GM21526 (cell line): ENCODE results near the gene OR2B2.
A peak's percentile ranks its signal among the peaks of the same experiment; 100 is the strongest.
"Not testable (repeated sequence)": the region's sequence is repeated elsewhere in the genome, so short reads cannot be mapped to it uniquely, and the experiment has no call there.

Experiments
- ATAC-seq: cut with Tn5 transposase; IDR thresholded peaks from one replicate; pipeline ENCODE4 v1.9.1; 2021; ENCODE audit warnings: moderate library complexity; ENCODE audit not compliant: unreplicated experiment, low FRiP score

The OR2B2 gene

DNA sequence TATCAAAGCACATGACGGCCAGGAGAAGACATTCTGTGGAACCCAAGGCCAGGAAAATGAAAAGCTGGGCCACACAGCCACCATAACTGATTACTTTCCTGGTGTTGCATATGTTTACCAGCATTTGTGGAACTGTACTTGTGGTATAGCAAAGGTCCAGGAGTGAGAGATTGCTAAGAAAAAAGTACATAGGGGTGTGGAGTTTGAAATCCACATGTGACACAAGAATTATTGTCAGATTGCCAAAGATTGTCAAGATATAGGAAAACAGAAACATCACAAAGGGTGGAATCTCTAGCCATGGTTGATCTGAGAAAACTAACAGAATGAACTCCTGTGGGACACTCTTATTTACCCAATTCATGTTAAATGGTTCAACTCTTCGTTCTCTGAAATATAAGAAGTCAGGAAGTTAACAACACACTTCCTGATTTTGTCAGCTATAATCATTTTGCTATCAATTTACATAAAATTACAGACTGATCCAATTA is at the start of gene OR2B2:
Gene OR2B2, minus strand, starts transcription at position 441 of the 491 bp plus-strand sequence. Its CDS starts 77 bp downstream, at position 364.
- no peak for ATAC-seq

DNA sequence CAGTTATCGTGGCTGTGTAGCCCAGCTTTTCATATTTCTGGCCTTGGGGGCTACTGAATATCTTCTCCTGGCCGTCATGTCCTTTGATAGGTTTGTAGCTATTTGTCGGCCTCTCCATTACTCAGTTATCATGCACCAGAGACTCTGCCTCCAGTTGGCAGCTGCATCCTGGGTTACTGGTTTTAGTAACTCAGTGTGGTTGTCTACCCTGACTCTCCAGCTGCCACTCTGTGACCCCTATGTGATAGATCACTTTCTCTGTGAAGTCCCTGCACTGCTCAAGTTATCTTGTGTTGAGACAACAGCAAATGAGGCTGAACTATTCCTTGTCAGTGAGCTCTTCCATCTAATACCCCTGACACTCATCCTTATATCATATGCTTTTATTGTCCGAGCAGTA is 45.3 kb upstream of the OR2B2 start:
- ATAC-seq = no peak

DNA sequence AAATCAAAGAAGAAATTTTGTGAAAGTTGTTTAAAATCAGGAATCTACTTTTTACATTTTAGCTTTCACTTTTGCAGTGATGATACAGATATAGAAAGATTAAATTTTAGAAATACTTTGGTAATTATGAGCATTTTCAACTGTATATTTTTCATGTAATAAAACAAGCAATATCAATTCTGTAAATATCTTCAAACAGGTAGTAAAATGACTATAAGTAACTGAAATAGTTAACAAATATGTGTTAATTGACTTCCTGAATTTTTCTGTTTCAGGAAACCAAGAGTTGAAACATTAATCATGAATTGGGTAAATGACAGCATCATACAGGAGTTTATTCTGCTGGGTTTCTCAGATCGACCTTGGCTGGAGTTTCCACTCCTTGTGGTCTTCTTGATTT is 44.7 kb upstream of the OR2B2 start, which contains the start of gene OR2B6:
Gene OR2B6, plus strand, starts transcription at position 301 of the 400 bp plus-strand sequence. Its CDS starts 0 bp downstream, at position 301.
- ATAC-seq = no peak

DNA sequence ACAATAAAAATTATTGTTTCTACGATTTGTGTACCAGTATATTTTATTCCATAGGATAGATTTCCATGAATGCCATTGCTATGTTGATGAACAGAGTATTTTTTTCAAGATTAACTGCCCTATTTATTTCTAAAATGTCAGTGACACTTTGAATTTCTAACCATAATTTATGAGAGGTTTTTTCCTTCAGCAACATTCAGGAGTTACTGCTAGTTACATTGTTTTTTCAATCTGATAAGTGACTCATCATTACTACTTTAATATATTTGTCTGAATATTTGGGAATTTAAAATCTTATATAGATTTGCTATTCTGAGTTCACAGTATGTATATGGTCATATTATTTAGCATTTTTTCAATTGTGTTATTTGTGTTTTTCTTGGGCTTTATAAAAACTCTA is 38.8 kb upstream of the OR2B2 start:
- ATAC-seq = no peak

DNA sequence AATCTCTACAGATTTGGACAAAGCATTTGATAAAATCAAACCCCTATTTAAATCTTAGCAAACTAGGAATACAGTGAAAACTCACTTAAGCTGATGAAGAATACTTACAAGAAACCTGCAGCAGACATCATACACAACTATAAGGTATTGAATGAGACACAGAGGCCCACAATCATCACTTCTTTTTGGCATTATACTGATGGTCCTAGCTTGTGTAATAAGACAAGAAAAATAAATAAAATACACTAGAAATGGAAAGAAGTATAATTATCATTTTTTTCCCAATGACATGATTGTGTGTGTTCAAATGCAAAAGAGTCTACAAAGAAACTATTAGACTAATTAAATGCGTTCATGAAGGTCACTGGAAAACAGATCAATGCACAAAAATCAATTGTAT is 36.0 kb upstream of the OR2B2 start:
- no peak for ATAC-seq

DNA sequence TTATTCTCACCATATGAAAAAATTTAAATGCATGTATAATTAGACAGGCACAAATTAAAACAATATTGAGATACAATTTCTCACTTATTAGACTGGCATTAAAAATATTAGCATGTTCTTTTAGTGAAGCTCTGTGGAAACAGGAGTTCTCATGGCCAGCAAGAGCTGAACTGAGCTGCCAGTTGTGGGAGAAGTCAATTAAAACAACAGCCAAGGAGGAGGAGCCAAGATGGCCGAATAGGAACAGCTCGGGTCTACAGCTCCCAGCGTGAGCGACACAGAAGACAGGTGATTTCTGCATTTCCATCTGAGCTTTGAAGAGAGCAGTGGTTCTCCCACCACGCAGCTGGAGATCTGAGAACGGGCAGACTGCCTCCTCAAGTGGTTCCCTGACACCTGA is 30.9 kb upstream of the OR2B2 start:
- not testable (repeated sequence) for ATAC-seq

DNA sequence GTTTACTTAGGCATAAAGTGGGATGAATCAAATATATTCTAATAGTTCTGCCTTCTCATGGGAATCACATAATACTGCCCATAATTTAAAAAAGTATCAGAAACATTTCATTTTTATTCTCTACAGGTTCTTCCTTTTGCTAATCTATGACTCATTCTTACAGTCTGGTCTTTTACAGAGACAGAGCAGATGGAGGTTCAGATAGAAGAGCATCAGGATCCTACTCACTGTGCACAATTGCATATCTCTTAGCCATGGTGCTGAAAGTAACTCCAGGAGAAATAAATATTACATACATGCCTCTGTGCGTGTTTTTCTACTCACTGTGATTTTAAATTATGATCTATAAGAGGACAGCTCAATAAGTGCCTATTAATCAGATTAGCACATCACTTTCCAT is 28.6 kb upstream of the OR2B2 start:
- no peak for ATAC-seq

DNA sequence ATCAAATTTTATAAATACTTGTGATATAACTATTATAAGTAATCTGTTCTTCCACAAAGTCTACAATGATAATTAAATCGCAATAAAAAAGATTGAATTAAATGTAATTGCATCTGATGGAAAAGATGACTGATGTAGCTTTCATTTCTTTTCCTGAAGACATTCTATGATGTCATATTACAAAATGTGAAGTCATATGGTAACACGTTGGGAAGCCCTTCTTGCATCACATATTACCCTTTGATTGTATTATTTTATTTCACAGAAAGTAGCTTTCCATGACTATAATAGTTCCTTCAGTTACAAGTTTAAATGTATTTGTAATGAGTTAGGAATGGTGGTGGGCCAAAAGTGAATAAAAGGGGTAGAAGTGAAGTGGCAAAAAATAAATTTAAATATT is 19.0 kb upstream of the OR2B2 start:
- no peak for ATAC-seq

DNA sequence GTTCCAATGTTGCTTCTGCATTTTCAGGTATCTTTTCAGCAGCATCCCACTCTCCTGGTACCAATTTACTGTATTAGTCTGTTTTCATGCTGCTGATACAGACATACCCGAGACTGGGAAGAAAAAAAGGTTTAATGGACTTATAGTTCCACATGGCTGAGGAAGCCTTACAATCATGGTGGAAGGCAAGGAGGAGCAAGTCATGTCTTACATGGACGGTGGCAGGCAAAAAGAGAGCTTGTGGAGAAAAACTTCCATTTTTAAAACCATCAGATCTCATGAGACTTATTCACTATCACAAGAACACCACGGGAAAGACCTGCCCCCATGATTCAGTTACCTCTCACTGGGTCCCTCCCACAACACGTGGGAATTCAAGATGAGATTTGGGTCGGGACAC is 17.7 kb upstream of the OR2B2 start:
- not testable (repeated sequence) for ATAC-seq

DNA sequence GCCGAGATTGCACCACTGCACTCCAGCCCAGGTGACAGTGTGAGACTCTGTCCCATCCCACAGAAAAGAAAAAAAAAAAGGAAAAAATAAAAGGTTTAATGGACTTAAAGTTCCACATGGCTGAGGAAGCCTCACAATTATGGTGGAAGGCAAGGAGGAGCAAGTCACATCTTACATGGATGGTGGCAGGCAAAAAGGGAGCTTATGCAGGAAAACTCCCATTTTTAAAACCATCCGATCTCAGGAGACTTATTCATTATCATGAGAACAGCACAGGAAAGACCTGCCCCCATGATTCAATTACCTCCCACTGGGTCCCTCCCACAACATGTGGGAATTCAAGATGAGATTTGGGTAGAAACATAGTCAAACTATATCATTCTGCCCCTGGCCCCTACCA is 15.8 kb upstream of the OR2B2 start:
- not testable (repeated sequence) for ATAC-seq

DNA sequence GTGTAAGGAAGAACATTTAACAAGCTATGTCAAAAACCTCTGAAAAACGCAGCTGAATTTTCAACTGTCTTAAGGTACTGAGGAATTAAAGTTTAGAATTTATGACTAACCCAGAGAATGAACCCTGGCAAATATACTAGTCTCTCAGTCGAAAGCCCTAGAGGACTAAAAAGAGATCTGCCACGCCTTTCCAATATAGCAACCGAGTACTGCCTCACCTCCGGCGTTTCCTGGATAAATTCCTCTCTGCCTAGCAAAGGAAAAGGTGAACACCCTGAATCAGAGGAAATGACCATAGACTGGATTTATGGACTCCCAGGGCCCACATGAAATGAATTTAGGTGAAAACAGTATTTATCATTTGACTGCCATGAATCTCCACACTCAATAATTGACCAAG is 12.0 kb upstream of the OR2B2 start:
- no peak for ATAC-seq

DNA sequence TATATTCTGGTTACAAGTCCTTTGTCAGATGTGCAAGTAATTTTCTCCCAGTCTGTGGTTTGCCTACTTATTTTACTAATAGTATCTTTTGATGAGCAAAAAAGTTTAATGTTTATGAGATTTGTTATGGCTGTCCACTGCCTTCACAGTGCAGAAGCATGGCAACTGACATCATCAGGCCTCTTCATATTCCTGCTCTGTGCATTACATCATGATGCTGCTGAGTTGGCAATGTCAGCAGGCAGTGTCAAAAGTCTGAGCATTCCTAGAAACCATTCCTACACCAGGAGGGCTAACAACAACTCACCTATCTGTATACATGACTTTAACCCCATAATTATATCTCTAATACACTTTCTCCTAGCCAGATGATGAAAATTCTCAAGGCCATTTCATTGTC is 10.8 kb upstream of the OR2B2 start:
- no peak for ATAC-seq

DNA sequence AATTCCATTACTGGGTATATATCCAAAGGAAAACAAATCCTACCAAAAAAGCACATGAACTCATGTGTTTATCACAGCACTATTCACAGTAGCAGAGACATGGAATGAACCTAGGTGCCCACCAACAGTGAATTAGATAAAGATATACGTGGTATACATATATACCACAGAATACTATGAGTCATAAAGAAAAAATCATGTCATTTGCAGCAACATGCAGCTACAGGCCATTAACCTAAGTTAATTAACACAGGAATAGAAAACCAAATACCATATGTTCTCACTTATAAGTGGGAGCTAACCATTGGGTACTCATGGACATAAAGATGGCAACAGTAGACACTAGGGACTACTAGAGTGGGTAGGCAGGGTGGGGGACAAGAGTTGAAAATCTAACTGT is 4.2 kb downstream of the OR2B2 start:
- no peak for ATAC-seq

DNA sequence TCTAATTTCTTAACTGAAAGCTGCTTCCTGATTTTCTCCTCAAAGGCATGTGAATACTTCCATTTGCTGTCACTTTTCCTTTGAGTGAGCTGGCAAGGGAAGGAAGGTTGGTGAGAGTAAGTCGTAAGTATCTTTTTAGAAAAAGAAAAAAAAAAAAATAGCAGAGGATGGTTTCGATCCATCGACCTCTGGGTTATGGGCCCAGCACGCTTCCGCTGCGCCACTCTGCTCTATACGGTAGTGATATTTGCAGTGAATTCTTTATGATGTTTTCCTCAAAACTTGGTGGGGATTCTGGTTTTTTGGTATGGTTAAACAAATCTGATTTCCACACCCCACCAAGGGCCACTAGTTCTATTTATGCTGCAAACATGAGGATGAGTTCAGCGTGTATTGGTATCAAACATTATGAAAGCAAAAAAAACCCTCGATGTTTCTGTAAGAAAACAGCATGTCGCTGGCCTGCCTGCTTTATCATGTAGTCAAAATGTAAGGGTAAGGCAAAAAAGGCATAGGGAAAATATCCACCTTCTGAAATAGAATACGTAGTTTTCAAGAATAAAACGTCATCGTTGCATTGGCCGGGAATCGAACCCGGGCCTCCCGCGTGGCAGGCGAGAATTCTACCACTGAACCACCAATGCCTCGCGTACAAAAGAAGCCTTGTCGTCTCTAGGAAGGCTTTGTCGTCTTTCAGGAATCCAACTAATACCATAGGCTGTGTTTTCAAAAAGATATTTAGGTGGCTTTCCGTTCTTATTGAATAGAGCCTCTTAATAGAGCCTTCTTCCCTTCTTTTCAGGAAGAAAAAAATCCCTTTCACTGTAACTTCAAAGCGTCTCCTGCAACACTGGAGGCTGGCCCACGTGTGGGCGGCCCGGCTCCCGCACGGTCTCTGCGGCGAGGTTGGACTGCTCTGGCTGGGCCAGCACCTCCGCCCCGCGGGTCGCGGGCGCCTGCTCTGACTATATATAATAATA is 9.6 kb downstream of the OR2B2 start:
- ATAC-seq = peak; percentile 69

DNA sequence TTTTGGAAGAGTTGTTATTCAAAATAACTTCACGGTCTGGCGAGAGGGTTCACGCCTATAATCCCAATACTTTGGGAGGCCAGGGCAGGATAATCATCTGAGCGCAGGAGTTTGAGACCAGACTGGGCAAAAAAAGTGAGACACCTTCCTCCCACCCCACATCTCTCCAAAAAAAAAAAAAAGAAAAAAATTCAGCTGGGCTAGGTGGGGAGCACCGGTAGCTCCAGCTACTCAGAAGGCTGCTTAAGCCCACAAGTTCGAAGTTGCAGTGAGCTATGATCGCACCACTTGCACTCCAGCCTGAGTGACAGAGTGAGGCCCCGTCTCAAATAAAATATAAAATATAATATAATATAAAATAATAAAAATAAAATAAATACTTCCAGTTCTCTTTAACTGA is 10.4 kb downstream of the OR2B2 start:
- no peak for ATAC-seq

DNA sequence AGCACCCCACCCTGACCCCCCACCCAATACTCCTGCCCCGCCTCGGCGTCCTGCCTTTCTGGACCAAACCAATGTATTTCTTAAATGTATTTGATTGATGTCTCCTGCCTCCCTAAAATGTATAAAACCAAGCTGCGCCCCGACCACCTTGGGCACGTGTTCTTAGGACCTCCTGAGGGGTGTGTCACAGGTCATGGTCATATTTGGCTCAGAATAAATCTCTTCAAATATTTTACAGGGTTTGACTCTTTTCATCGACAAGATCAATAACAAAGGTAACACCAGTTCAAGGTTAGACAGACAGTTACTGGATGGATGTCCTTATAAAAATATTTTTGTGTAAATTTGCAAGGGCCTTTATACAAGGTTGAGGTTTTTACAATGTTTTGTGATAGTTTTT is 12.0 kb downstream of the OR2B2 start:
- ATAC-seq = not testable (repeated sequence)

DNA sequence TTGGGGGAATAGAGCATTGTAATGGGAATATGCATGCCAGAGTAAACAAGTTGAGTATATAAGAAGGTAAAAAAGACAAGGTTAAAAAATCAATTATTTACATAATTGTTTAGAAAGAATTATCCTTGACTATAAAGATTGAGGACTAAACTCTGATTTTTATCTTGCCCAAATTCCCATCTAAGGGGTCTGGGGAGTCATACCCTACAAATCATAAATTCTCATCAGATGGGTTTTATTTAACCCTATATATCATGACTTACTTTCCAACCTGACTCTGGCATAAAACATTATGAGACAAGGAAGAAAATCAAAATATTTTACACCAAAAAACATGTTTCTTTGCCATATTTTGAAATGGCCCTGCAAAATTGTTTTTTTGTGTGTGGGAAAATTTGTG is 12.7 kb downstream of the OR2B2 start:
- no peak for ATAC-seq

DNA sequence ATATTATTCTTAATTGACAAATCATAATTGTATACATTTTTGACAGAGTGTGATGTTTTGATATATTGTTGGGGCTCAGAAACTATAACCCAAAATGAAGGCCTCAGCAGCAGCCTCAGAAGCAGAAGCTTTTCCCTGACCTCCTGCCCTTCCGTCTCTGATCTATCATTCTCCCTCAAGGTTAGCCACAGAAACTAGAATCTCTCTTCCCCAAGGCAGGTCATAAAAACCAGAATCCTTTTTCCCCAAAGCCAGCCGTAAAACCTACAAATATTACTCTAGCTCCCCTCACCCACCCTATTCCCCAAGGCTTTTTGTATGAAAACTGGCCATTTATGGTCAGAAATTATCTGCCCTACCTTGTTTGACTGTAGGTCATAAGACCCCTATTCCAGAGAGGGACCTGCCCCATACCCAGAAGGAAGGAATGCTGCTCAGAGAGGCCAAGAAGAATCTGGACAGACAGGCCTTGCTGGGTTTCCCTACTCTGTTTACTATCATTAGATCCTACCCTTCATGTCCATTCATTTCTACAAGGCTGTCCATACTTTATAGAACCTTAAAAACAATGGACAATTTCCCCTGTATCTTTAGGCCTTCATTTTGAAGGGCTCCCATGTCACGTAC is 14.5 kb downstream of the OR2B2 start:
- ATAC-seq = no peak

DNA sequence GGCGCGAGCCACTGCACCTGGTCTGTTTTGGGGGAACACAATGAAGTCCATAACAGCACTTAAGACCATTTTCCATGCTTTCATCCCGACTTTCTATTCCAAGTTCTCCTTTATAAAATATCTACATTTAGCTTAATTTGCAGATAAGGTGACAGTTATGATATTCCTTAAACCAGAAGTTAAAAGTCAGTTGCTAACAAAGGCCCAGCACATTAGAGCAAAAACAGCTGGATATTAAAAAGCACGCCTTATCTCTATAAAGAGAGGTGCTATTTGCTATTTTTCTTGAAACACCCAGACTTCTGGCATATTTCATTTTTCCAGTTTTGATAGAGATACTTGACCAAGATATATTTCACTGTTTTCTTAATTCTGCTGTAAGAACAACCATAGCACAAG is 15.8 kb downstream of the OR2B2 start:
- no peak for ATAC-seq

DNA sequence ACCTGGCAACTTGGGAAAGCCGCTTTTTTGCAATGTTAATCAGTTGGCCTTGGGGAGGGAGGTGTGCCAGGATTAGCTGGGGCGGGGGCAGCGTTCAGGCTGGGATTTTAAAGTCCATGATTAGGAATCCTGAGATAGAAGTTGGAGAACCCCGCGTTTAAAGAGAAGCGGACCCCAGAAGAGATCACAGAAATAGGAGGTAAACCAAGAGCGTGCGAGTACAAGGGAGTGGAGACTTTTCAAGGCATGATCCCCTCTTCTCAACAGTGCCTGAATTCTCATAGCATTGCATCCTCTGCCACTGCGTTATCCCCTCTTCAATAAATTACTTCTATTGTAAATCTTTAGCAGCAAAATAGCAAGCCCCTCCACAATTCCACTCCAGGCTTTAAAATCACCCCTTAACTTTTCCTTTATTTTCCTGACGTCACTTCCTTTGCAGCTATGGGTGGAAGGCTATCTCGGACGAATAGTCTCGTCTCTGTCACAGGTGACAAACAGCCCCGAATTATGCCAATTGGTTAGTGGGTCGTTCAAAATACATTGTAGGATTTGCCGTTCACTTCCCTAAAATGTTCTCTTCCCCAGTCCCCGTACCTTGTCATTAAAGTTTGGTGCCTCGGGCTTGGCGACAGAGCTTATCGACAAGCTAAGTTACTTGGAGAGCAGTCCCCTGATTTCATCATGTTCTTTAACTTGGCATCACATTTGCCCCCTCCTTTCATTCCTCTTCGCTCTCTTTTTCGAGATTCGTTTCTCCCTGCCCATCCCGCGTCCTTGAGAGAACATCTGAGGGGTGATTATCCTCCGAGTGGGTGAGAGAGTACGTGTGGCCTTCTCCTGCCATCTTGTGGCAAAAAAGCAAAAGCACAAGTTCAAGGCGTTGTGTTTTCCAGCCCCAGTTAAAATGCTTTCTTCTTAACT is 17.1 kb downstream of the OR2B2 start:
- no peak for ATAC-seq
